ENCODE results near the gene GPRC5C.

DNA sequence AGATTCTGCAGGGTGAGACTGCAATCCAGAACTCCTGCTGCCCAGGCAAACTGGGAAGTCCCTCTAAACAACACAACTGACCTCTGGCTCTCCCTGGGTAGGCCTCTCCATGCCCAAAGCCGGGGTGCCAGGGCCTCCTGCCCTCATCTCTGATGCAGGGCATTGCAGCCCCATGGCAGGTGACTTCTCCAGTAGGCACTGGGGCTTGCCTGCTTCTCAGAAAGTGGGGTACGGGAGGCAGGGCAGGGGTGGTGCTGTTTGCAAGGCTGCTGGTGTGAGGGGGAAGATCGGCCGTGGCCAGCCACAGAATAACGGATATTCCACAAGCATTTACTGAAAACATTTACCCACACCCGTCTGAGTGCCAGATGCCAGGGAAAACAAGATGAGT lies 4.1 kb upstream of the GPRC5C start:
- TF ChIP-seq POLR2A (IDR thresholded peaks at IDR 0.05; ENCODE audit: low read depth, low read length): no peak
- no peak for TF ChIP-seq TAF1 (IDR thresholded peaks at IDR 0.05; ENCODE audit: low read depth, low read length)
- no peak for TF ChIP-seq POU2F2 (IDR thresholded peaks at IDR 0.05; ENCODE audit: low read depth, low read length)
- TF ChIP-seq POLR2AphosphoS5 (IDR thresholded peaks at IDR 0.05; ENCODE audit: low read depth, low read length): no peak
